Measurements from ENCODE around the gene SLC44A3.
"Not testable (repeated sequence)": the region's sequence is repeated elsewhere in the genome, so short reads cannot be mapped to it uniquely, and the experiment has no call there.

- not testable (repeated sequence) for TF ChIP-seq CTCF, POLR2A (IDR thresholded peaks at IDR 0.05)
These were observed 20.2 kb downstream of the SLC44A3 start for GRCh38 chr1:94840381-94840780.

Measured in heart left ventricle (tissue), 13 donors.